Kidney capillary endothelial cell (primary cell): ENCODE data around the gene E2F3.

Experiments
- DNase-seq: peaks from one replicate; pipeline ENCODE4 v3.0.0-alpha.2; 2018; ENCODE audit warnings: low spot score

The E2F3 gene

DNA sequence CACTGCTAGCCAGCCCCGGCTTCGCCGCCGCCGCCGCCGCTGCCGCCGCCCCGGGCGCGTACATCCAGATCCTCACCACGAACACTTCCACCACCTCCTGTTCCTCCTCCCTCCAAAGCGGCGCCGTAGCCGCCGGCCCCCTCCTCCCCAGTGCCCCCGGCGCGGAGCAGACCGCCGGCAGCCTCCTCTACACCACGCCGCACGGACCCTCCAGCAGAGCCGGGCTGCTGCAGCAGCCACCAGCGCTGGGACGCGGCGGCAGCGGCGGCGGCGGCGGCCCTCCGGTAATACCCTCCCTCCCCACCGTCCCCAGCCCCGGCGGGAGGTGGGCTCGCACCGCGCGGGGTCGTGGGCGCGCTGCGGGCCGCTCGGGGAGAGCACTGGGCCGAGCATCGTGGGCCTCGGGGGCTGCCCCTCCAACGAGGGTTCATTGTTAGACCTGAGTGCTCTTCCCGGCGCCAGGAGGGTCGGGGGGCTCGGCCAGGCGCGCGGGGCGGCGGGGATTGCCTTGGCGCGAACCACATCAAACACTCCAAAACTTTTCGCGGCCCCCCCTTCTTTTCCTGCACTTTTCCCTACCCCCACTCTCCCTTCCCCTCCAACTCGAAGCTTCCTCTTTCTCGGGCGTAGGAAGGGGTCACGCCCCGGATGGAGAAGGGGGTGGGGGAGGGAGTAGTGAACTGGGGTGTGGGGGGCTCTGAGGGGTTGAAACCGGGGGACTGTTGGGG, 827 bp downstream of the E2F3 start:
- DNase-seq = peak; percentile 58

GRCh38 chr6:20403070-20403765, 1.5 kb downstream of the E2F3 start:
- peak; percentile 87 for DNase-seq

- DNase-seq = peak; percentile 81
These were observed 2.3 kb downstream of the E2F3 start for GRCh38 chr6:20403766-20404640.

DNA sequence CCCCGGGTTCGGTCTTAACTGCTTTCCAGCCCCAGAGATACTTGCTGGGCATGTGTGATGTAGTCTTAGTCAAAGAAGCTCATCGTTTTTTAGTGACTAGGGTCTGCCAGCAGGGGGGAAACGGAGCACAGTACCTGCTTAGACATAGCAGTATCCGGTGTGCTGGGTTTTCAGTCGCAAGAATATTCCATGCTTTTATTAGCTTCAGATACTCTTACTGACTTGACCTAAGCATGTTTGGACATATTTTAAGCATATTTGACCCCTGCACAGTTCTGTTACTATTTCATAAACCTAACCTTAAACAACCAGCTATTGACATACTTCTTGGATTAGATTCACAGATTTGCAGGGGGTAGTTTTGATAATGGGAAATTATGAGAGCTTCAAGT, 3.0 kb downstream of the E2F3 start:
- peak; percentile 77 for DNase-seq

GRCh38 chr6:20408851-20409250, 7.2 kb downstream of the E2F3 start:
- DNase-seq = no peak

- DNase-seq = no peak
These were observed 7.8 kb downstream of the E2F3 start for GRCh38 chr6:20409427-20409971.

DNA sequence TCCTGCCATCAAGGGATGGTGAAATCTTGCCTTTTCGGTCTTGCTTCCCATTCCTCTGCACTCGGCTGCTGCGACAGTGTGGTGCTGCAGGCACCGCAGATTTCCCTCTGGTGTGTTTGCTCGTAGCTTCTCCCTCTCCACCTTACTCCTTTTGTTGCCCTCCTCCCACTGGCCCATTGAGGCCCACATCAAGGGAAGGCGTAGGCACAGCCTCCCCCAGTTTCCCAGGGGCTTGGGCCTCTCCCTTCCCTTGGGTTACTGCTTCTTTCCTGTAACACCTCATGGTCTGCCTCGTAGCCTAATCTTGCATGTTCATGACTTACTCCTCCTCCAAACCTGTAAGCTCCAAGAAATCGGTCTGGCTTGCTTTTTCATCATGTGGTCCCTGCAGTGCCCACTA, 9.9 kb downstream of the E2F3 start:
- DNase-seq = no peak

GRCh38 chr6:20411953-20412681, 10.4 kb downstream of the E2F3 start:
- DNase-seq = no peak

DNA sequence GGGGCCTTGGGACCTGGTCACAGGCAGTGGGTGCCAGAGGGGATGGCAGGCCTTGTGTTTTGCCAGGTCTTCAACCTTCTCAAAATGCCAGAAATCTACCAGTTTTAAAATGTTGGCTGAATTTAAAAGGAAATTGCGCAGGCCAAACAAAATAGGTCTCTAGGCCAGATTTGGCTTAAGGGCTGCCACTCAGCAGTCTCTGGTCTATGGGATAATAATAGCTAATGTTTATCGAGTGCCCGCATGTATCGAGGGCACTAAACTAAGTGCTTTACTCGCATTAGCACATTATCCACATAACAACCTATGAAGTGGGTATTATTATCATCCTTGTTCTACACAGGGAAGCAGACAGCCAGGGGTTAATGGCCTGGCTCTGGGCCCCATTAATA, 11.0 kb downstream of the E2F3 start:
- no peak for DNase-seq

DNA sequence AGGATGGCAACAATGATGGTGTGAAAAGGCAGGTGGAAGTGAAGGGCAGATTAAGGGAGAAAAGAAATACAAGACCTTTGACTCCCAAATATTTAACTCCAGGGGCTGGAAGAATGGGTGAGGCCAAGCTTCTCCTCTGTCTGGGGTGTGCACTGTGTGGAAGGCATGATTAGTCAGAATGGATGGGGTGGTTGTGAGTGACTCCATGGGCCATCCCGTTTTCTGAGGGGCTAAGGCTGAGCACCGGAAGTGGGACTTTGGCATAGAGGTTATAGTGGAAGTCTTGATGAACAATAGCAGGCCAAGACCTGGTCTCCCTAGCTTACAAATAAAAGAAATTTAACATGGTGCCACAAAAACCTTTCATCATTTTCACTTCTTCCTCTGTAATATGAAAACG, 12.1 kb downstream of the E2F3 start:
- DNase-seq = no peak

- no peak for DNase-seq
These were observed 13.0 kb downstream of the E2F3 start for GRCh38 chr6:20414711-20415110.

DNA sequence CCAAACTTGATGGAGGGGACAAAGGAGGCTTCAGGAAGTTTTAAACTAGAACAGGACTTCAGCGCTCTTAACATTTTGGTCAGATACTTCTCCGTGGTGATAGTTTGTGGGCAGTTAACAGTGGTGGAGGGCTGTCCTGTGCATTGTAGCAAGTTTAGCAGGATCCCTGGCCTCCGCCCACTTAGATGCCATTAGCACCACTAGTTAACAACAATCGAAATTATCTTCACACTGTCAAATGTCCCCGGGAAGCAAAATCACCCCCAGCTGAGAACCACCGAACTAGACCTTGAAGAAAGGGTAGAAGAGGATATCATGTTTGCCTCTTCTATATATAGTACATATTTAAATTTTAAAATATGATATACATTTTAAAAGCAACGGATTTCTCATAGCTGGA, 13.6 kb downstream of the E2F3 start:
- DNase-seq = no peak

DNA sequence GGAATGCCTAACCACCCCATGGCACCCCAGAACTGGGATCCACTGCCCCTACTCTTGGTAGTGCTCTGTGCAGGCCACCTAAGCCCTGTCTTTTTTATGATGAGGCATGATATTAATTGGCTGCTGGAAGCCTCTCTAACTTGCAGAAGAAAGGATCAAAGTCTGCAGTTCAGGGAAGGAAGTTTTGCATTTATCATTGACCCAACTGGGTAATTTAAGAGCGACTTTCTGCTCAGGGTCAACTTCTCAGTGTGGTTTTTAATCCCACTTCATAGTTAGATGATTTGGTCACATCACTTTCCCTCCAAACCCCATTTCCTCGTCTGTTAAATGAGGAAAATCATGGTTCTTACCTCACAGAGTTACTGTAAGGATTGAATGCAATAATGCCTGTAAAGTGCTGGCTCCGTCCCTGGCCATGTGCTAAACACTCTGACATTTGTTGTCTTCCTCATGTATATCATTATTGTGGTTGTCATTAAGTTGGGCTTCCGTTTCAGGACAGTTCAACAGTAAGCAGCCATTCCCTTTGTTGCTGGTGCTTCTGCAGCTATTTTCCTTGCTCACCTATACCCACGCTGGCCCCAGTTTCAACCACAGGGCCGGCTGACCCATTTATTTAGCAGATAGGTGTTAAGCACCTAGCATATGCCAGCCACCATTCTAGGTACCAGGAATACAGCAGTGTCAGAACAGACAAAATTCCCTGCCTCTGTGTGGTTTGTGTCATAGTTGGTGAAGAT, 14.2 kb downstream of the E2F3 start:
- no peak for DNase-seq

GRCh38 chr6:20416567-20417345, 15.1 kb downstream of the E2F3 start:
- DNase-seq = no peak

- no peak for DNase-seq
These were observed 16.1 kb downstream of the E2F3 start for GRCh38 chr6:20417819-20418218.

DNA sequence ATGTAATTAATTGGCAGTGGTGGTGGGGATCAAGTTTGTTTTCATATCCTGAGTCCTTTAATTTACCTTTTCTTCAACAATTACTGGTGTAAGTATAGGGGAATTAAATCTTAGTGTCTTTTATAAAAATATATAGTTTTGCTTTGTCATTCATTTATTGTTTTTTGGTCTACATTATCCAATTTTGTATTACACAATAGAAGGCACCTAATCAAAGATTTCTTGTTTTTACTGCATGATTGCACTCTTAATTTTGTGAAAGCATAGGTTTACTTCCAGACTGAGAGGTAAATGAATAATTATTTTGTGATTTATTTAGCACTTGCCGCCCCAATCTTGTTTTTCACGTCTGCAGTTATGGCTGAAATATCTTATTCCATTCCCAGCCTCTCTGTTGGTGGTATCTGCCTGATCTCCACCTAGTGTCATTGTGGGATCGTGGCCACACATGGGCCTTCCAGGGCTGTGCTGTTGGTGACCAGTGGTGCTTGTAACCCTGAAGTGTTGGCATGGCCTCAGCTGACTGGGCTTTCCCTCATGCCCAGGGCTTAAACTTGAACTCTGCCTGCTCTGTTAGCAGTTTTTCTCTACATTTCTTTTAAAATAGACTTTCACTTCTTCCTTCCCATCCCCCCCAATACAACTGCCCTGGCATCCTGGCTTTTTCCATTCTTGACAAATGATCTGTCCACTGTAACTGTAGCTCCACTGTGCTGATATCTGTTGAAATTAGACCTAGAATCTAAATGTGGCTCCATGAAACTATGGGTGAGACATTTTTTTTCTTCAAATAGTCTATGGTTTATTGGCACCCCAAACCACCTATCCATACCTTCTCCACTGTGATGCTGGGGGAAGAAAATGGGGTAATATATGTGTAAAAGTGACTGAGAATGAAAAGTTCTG, 24.8 kb downstream of the E2F3 start:
- DNase-seq = no peak

DNA sequence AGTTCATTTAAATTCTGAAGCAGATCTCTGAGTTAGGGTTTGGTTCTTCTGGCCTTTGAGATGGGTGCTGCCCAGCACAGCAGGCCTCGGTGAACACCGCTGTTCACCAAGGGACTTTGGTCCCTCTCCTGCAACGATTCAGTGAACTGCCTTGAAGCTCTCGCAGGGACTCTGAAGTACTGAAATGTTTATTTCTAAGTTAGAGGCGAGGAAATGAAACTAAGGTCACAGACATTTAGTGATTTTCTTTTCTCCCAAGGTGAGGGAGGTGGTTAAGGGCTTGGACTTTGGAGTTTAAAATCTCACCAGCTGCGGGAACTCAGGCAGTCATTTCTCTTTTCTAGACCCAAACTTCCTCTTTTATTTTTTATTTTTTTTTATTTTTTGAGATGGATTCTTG, 26.2 kb downstream of the E2F3 start:
- DNase-seq = no peak

DNA sequence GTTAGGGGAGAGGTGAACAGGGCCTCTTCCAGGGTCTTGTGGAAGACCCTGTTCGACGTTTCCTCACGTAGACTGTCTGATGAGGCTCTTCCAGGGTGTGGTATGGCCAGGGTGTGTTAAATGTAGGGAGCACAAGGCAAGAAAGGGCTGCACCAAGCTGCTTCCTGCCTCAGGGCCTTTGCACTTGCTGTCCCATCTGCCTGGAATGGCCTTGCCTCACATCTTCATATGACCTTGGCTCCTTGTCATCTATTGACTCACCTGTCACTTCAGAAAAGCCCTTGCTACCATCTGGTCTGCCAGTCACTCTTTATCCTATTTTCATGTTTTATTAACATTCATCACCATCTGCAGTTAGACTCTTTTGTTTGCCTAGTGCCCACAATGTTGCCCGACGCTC, 31.0 kb downstream of the E2F3 start:
- DNase-seq = no peak

- no peak for DNase-seq
These were observed 31.6 kb downstream of the E2F3 start for GRCh38 chr6:20433321-20433720.
